NCI-H2196 (cell line): Measurements from ENCODE around the gene ELL2.

Experiments
- DNase-seq: peaks from one replicate; lab custom pipeline; 2025; ENCODE audit not compliant: unreplicated experiment; lab: John Stamatoyannopoulos, UW

Gene ELL2

DNA sequence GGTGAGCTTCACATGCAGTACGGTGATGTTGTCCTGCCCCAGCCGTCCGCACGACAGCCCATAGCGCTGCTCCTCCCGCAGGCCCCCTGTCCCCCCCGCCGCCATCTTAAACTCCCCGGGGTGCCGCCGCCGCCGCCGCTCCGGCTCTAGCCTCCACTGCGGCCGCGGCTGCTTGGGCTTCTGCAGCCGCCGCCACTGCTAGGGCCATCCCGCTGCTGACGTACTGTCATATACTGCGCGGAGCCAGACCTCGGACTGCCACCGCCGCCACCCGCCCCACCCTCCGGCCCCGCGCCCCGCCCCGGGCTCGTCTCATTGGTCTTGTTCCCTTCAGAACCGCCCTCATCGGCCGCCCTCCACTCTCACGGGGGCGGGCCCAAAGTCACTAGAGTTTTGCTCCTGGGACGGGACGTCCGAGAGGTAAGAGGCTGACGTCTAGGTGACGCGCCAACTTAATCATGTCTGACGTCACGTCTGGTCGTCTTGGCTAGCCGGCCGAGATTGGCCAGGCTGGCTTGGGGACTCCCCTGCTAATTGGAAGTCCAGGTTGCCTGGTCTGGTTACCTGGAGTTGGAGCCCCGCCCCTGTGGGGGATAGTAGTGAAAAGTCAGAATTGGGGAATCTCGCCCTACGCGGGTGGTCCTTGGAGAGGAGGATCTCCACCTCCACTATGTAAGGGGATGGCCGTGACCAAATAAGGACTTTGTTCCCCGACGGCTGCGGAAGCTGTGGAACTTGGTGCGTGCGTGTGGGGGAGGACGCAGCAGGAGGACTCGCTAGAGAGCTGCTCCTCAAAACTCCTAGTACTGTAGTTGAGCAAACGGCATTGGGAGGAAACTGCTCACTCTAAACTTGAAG is at the start of gene ELL2:
Gene ELL2, minus strand, starts transcription at position 235 of the 858 bp plus-strand sequence. Its CDS starts 130 bp downstream, at position 105.
- DNase-seq: peak; percentile 72

DNA sequence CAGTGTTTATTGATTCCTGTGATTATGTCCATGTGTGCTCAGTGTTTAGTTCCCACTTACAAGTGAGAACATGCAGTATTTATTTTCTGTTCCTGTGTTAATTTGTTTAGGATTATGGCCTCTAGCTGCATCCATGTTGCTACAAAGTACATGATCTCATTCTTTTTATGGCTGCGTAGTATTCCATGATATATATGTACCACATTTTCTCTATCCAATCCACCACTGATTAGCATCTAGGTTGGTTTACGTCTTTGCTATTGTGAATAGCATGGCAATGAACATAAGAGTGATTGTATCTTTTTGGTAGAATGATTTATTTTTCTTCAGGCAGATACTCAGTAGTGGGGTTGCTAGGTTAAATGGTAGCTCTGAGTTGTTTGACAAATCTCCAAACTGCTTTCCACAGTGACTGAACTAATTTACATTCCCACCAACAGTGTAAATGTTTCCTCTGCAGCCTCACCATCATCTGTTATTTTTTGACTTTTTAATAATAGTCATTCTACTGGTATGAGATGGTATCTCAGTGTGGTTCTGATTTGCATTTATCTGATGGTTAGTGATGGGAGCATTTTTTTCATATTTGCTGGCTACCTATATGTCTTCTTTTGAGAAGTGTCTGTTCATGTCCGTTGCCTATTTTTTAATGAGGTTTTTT is 47.5 kb upstream of the ELL2 start:
- DNase-seq: no peak

DNA sequence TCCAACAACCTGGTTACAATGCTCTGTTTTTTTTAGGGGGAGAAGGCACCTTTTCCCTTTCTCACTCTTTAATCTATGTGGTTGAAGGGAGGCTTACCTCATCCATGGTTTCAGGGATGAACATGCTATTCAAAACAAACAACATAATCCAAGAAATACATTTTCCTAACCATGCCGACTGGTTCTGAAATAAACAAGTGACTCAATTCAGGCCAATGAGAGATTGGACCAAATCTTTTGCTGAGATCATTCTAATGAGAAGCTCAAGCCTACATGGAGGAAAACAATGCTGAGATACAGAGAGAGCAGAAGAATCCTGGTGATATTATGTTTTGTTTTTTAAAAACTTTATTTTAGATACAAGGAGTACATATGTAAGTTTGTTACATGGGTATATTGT is 46.8 kb upstream of the ELL2 start:
- DNase-seq: no peak

DNA sequence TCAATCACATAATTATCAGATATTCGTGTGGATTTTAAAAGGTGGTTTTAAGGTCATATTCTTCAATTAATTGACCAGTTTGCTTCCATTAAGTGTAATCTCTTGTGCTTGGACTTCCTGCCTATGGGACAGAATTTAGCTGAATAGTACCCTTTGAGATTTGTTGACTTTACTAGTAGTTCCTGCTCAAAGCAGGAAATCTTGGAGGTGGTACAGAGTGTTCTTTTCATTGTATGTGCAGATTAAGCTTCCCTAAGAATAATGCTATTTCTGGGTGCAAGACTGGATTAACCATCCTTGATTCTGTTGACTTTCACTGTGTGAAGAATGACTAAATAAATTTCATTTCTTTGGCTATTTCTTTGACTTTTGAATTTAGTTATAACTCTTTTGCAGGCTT is 45.4 kb upstream of the ELL2 start:
- no peak for DNase-seq

DNA sequence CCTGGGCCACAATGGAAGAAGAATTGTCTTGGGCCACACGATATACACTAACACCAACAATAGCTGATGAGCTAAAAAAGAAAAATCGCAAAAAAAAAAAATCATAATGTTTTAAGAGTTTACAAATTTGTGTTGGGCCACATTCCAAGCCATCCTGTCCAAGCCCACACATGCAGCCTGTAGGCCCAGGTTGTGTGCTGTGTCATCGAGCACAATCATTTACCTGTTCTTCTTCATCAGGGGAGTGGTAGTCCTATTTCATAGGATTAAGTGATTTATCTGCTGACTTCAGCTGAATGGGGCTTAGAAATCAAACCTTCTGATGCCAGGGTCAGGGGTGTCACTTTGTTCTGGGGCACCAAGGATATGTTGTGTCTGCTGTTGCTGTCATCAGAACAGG is 44.6 kb upstream of the ELL2 start:
- DNase-seq: no peak

DNA sequence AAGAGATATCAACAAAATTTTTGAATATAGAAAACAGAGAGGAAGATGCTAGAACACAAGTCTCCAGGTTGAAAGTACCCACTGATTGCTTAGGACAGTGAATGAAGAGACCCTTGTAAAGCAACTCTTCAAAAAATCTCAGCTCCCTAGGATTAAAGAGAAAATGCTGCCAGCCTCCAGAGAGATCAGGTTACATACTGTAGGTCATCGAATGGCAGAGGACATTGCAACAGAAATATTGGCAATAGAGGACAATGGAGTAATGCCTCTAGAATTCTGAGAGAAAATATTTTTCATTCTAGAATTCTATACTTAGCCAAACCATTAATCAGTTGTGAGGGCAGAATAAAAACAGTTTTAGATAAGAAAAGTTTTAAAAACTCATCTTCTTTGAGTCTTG is 43.1 kb upstream of the ELL2 start:
- no peak for DNase-seq

DNA sequence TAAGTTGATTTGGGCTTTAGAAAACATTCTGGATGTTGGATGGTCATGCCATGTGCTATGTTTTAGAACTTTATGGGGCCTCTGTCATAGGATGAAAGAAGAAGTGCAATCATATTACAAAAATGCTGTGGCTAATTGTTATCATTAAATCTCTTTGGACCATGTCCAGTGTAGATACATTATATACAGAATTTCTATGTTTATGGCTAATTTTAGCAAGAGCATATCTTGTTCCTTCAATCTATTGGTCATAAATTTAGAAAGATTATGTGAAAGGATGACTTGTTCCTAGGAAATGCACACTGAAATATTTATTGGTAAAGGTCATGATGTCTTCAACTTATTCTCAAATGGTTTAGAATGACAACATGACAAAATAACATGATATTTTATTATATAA is 42.4 kb upstream of the ELL2 start:
- no peak for DNase-seq

DNA sequence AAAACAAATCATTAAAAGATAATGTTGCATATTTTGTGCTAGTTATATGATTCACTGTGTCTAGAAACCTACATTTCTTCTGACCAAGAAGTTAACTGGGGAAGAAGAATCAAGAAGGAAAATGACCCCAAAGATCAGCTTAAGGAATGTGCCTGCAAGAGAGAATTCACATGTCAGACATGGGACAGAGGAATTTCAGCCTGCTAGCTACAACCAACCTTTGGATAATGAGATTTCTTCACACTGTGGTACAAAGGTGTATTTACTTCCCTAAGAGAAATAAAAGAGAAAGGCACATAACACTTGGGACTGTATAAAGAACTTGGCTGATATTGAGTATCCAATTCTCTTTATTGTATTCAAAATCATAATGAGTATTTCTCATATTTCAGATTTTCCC is 39.6 kb upstream of the ELL2 start:
- DNase-seq: no peak

DNA sequence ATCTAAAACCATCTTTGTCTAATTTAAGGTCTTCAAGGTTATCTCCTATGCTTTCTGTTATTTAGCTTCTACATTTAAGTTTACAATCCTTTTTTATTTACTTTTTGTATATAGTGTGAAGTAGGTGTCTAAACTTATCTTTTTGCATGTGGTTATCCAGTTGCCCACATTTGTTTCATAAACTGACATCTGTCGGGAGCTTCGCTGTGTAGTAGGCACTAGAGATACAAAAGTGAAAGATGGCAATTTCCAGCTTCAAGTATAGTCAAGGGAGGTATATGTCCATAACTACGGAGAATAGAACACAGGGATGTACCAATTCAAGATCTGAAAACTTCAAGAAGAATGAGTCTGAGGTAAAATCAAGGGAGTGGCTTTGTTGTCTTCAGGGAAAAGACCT is 38.7 kb upstream of the ELL2 start:
- DNase-seq: no peak

DNA sequence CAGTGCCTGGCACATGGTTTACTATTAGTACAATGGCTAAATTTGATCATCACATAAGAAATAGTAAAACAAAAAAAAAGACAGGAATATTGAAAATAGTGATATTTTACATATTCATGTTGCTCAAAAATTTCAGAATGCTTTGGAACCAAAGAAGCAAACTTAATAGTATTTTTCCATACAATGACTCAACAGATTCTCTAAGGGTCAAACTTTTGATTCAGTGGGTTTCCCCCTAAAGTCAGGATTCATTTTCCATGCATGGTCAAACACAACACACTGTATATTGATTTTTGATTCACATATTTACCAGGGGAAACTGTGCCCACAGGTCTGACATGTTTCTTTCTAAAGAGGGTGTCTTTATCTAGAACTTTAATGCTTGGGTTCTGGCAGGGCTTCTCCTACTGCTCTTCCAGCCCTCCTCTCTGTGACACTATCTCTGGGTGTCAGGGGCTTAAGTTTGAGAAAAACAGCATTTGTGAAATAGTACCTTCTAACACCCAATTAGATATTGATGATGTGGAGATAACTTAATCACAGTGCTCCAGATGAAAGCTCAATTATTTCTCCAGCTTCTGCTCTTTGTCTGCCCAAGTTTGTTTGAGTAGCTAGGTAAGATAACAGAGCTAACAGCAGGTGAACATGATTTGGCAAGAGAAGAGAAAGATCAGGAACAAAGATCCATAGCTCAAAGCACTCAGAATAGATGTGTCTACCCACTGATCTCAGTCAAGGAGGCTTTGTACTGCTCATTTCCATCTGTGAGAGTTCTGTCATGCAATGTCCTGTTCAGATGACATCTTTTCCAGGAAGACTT is 35.5 kb upstream of the ELL2 start:
- DNase-seq: no peak

DNA sequence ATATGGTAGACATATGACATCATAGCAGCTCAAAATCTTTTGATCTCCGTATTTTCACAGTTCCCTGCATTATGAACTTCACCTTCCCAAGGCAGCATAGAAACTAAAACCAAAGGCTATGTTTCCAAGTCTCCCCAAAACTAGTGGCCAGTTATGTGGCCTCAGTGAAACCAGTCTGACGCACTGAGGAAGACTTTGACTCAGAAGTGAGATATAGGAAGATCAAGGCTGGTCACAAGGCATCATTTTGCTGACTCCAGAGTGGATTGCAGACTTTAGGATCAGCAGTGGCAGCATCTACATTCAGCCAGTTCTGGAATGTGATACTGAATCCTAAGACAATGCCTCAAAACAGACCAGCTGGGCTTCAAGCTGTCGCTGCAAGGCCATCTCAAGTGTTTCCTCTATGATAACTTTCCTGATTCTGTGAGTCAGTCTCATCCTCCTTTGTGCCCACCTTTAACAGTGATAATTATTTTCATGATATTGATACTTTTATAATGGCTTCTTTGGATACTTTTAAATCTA is 34.4 kb upstream of the ELL2 start:
- no peak for DNase-seq

DNA sequence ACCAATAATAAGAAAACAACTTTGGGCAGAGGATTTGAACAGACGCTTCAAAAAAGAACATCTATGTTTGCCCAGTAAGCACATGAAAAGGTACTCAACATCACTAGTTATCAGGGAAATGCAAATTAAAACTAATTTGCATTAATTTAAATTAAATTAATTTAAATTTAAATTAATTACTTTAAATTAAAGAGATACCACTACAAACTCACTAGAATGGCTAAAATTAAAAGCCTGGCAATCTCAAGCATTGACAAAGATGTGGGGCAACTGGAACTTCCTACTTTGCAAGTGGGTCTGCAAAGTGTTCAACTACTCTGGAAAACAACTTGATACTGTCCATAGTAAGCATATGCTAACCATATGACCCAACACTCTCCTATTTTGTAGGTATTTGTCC is 32.1 kb upstream of the ELL2 start:
- no peak for DNase-seq

DNA sequence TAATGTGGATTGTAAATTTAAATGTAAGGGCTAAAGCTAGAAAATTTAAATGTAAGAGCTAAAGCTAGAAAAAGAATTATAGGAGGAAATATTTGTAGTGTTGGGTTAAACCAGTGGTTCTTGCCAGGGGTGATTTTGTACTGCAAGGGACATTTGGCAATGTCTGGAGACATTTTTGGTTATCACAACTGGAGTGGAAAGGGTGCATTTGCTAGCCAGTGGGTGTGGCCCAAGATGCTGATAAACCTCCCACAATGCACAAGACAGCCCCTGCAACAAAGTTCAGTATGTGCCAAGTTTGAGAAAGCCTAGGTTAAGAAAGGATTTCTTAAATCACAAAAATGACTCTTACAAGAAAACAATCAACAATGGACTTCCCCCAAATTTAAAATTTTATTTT is 31.6 kb upstream of the ELL2 start:
- no peak for DNase-seq

DNA sequence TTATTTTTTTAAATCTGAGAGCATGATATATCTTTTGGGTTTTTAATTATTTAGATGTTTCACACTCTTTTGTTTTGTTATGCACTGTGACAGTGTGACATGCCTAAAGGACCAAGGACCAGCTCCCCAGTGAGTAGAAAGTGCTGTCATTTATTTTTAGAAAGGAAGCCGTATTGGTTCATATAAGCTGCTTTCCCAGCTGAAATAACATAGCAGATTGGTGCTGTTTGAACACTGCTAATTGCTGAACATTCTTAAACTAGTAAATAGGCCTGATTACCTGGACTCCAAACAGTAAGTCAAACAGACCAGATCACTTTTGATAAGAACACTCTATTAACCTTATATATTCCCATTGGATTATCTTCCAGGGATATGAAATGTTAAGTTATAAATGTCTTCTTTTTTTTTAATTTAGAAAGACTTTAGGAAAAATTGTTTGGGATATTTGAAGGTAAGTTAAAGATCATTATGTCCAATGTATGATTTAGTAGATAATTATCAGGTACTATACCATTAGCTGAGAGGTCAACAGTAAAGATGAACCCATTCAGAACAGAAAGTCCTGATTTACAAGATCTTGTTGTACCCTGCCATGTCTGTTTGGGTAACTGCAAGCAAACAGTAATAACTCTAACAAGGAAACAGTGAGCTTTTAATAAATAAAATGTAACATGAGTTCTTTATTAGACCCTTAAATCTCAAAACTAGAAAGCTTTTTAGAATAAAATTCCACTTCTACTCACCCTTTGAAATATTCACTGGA is 27.8 kb upstream of the ELL2 start:
- no peak for DNase-seq

DNA sequence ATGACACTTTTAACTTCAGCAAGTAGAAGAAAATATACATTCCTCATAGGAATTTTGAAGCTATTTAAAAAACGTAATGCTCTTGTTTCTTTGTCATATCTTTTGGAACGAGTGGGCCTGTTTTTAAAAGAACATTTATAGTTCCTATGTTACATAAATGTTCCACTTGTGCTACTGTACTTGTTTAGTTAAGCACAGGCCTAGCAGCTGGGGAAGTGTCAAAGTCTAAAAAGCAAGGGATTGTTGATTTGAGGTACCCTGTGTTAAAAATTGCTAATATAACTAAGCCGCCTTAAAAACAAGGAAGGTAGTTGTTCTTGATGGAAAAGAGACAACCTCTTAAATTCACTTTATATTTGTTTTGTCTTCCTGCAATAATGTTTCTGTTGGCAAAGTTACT is 27.2 kb upstream of the ELL2 start:
- DNase-seq: no peak

DNA sequence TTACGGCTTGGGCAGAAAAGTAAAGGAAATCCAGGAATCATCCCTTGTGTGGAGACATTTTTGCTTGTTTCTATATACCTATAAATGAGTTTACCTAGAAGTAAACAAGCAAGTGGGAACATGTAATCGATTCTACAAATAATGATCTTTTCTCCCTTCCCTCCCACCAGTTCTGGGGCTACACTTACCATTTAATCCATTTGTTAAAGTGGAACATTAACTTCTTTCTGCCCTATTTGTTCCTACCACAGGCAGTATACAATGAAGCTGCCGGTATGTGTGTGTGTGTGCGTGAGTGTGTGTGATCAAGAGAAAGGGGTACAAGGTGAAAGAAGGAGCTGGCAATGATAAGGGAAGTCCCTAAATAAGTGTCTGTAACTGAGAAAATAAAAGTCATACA is 26.4 kb upstream of the ELL2 start:
- no peak for DNase-seq

DNA sequence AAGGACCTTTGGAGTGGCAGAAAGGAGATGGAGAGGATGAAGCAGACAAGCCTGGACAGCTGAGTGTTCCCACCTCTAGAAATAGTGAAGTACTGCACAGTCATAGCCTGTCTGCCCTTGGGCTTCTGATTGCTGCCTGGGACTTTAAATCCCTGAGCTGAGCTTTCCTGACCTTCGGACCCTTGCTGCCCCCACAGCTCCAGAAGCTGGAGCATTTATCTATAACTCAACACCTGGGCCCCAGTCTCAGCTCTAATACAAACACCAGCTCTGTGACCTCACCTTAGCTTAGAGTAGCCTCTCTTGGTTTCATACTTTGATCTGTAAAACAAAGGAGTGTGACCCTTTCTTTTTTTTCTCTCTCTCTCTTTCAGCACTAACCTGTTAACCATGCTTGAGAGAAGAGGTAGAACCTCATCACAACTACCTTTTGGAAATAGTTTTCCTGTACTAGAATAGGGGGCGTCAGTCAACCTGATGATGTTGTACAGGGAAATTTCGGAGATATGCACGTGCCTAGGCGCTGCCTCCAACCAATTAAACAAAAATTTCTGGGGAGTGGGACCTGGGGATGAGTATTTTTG is 25.4 kb upstream of the ELL2 start:
- DNase-seq: no peak

DNA sequence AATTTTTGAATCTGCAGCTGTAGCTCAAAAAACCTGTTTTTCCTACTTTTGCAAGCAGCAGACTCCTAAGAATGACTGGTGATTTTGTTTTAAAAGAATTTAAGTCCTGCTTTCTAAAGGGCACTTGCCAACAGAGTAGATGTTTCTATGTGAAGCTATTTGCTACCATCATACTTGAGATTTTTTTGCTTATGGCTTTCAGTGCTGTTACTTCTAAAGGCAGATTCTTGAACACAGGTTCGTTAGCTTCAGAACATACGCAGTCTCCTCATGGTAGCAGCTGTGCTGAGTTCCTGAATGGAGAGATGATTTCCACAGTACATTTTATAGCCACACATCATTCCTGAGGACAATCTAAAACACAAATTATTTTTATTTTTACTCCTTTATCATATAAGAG is 24.4 kb upstream of the ELL2 start:
- no peak for DNase-seq

DNA sequence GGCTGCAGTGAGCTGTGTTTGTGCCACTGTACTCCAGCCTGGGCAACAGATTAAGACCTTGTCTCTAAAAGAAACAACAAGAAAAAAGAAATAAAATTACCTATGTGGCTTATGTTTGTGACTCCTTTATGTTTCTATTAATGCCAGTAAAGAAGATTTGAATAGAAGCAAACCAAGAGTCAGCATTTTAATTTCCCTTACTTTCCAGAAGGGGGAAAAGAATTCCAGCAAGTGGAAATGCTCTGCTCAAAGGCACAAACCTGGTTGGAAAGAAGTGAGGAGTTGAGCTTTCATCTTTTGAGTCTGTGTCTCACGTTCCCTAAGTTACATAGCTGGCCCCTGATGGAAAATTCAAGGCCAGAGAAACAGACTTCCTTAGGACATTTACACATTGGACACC is 23.6 kb upstream of the ELL2 start:
- DNase-seq: no peak

DNA sequence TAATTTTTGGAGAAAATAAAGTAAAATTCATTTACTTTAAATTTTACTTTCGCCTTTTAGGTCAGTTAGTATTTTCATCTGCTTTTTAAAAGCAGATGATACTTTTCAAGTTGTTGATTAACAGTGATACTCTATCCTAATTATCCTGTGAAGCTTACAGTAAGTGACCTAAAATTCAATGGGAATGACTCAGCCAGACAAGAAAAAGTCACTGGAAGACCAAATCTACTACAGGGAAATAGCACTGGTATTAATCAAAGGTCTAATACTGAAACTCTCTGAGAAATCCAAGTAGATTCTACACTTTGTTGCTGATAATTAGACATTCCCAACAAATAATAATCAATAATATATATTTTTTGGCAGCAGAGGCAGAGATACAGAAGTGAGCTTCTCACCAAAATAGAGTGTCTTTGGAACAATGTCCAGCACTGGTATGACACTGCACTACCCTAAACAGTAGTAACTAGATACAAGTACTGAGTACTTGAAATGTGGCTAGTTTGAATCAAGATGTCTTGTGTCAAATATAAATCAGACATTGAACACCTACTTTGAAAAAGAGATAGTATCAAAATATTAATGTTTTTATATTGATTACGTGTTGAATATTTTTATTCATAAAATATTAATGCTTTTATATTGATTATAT is 22.8 kb upstream of the ELL2 start:
- no peak for DNase-seq
